Sigmoid colon (tissue), 7 donors: ENCODE results near the gene SRRM2. TPM values are rescaled to one million over a fixed set of nuclear protein-coding genes. Genes with fewer than 3 reads are reported as not detected.
A peak's percentile ranks its signal among the peaks of the same experiment; 100 is the strongest.

Experiments
- DNase-seq: peaks from one replicate; pipeline ENCODE4 v3.0.0-alpha.2; 2019
- H3K27ac ChIP-seq, 4 donors: fragments of 200-600 bp; sonication (generic); one replicate each; pipeline ENCODE4 v1.5.1; 2016 to 2019; ENCODE audit warnings: mild to moderate bottlenecking in 1 of 4
- H3K27me3 ChIP-seq, 3 donors: fragments of 200-600 bp; sonication (generic); one replicate each; pipeline ENCODE4 v1.5.1; 2019; ENCODE audit warnings: mild to moderate bottlenecking in 1 of 3
- H3K36me3 ChIP-seq, 4 donors: fragments of 200-600 bp; sonication (generic); one replicate each; pipeline ENCODE4 v1.5.1; 2016 to 2019
- H3K4me1 ChIP-seq, 4 donors: fragments of 200-600 bp; sonication (generic); one replicate each; pipeline ENCODE4 v1.5.1; 2017 to 2019
- H3K4me3 ChIP-seq, 4 donors: fragments of 200-600 bp; sonication (generic); one replicate each; pipeline ENCODE4 v1.5.1; 2017 to 2019; ENCODE audit warnings: mild to moderate bottlenecking in 2 of 4, moderate library complexity in 1 of 4
- H3K9me3 ChIP-seq, 4 donors: fragments of 200-600 bp in 3 of 4; sonication (generic) in 3 of 4; one replicate each; pipeline versions ENCODE4 v1.5.1 to v1.6.1; 2013 to 2019
- EP300 ChIP-seq, 4 donors: sonication (generic); formaldehyde crosslinking; IDR thresholded peaks; one replicate each; pipeline ENCODE4 v1.6.1; 2017; ENCODE audit warnings: antibody characterized with exemption in 4 of 4
- POLR2A ChIP-seq, 2 donors: fragments of 450-650 bp; IDR thresholded peaks; one replicate each; pipeline ENCODE4 v1.6.1; 2016; ENCODE audit warnings: antibody characterized with exemption in 2 of 2, mild to moderate bottlenecking in 2 of 2, moderate library complexity in 2 of 2
- POLR2AphosphoS5 ChIP-seq, 4 donors: sonication (generic); formaldehyde crosslinking; IDR thresholded peaks; one replicate each; pipeline ENCODE4 v1.6.1; 2017; ENCODE audit warnings: antibody characterized with exemption in 4 of 4
- WGBS, 2 donors: extraction: QIAGEN DNeasy Blood & Tissue Kit; methylation state at CpG; one replicate each; pipeline ENCODE4 v1.1.7; 2013; 5-methylcytosine and 5-hydroxymethylcytosine counted together
- intact Hi-C: fragments of 100-400 bp; cut with DNase I; formaldehyde crosslinking; loops from one replicate; pipeline ENCODE4 v1.15.1; 2023
- polyA plus RNA-seq, 3 donors: library from polyadenylated mRNA; stranded (reverse); fragments of 200-250 nt; gene quantifications; one replicate each; pipeline ENCODE4 v1.2.3, GENCODE V29; 2013
- total RNA-seq, 4 donors: library from RNA; depleted of rRNA; stranded (reverse); fragments of >200 nt; gene quantifications; one replicate each; pipeline ENCODE4 v1.1.0, GENCODE V29; 2016
- TF ChIP-seq, protein P1 (sequence below), 4 experiments: fragments of 450-650 bp in 3 of 4; fragments of 200-600 bp in 1 of 4; IDR thresholded peaks; one replicate each; pipeline ENCODE4 v1.5.1; 2016 to 2019; ENCODE audit warnings: antibody characterized with exemption in 4 of 4, mild to moderate bottlenecking in 3 of 4, moderate library complexity in 2 of 4
- donor health status: healthy with polysubstance abuse.
- donor health status: Bipolar disorder and iron deficiency.
- donor health status: healthy.

The SRRM2 gene
- total and polyA plus RNA-seq, 7 donors, result 66.1 to 826 (median 198) TPM

DNA sequence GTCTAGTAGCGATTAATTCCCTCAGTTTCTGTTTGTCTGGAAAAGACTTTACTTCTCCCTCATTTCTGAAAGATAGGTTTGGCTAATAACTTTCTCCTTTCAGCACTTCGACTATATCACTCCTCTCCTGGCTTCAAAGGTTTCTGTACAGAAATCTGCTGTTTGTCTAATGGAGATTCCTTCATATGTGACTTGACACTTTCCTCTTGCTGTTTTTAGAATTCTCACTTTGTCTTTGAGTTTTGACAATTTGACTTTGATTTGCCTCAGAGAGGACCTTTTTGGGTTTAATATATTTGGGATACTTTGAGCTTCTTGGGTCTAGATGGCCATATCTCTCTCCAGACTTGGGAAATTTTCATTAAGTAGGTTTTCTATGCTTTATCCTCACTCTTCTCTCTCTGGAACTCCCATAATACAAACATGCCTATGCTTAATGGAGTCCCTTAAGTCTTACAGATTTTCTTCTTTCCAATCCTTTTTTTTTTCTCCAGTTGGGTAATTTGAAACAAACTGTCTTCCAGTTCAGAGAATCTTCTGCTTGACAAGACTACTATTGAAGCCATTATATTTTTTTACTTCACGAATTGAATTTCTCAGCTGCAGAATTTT lies 56.8 kb downstream of the SRRM2 start:
- Histone ChIP-seq H3K9me3 (peaks cover 0 to 5% (median 3%) of the 10 kb centered on the region in 4 donors), H3K4me1 (no peaks in the 10 kb centered on the region), H3K4me3 (no peak overlapping the region), H3K27ac (no peak overlapping the region), H3K36me3 (no peaks in the 10 kb centered on the region), H3K27me3 (peaks cover 0 to 12% (median 6%) of the 10 kb centered on the region in 3 donors)
- no peak for DNase-seq
- whole genome bisulfite sequencing, 2 donors, result 81 to 83% methylated on average over 3 of the region's 3 CpGs
- intact Hi-C loops, result no loop called here
- TF ChIP-seq POLR2AphosphoS5 (IDR thresholded peaks at IDR 0.05) (no peak), EP300 (IDR thresholded peaks at IDR 0.05) (no peak)
- TF ChIP-seq, protein P1, sequence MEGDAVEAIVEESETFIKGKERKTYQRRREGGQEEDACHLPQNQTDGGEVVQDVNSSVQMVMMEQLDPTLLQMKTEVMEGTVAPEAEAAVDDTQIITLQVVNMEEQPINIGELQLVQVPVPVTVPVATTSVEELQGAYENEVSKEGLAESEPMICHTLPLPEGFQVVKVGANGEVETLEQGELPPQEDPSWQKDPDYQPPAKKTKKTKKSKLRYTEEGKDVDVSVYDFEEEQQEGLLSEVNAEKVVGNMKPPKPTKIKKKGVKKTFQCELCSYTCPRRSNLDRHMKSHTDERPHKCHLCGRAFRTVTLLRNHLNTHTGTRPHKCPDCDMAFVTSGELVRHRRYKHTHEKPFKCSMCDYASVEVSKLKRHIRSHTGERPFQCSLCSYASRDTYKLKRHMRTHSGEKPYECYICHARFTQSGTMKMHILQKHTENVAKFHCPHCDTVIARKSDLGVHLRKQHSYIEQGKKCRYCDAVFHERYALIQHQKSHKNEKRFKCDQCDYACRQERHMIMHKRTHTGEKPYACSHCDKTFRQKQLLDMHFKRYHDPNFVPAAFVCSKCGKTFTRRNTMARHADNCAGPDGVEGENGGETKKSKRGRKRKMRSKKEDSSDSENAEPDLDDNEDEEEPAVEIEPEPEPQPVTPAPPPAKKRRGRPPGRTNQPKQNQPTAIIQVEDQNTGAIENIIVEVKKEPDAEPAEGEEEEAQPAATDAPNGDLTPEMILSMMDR (IDR thresholded peaks at IDR 0.05), result no peak

DNA sequence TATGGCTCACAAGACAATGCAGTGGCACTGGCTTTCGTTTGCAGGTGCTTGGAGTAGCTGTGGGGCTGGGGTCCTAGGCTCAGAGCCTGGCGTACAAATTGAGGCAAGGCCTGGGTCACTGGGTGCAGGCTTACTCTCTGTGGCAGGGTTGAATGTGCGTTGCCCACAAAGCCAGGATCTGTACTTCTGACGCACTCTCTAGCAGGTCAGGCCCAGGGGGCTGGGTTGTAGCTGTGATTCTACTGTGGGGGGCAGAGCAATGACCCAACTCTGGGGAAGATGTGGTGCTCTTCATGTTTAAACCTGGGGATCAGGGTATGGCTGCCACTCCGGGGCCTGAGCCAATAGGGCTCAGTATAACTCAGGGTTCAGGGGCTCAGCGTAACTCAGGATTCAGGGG lies 58.2 kb downstream of the SRRM2 start:
- WGBS, 2 donors, result 87 to 93% methylated on average over 6 of the region's 6 CpGs
- Histone ChIP-seq H3K4me3 (no peak overlapping the region), H3K27ac (no peak overlapping the region), H3K36me3 (no peaks in the 10 kb centered on the region), H3K4me1 (no peaks in the 10 kb centered on the region), H3K9me3 (no peaks in the 10 kb centered on the region), H3K27me3 (peaks cover 0 to 19% (median 15%) of the 10 kb centered on the region in 3 donors)
- intact Hi-C loops, result no loop called here
- TF ChIP-seq, protein P1 (IDR thresholded peaks at IDR 0.05), result no peak
- no peak for TF ChIP-seq POLR2AphosphoS5 (IDR thresholded peaks at IDR 0.05)
- no peak for TF ChIP-seq EP300 (IDR thresholded peaks at IDR 0.05)
- TF ChIP-seq POLR2A (IDR thresholded peaks at IDR 0.05), result no peak
- DNase-seq, result peak; percentile 12

DNA sequence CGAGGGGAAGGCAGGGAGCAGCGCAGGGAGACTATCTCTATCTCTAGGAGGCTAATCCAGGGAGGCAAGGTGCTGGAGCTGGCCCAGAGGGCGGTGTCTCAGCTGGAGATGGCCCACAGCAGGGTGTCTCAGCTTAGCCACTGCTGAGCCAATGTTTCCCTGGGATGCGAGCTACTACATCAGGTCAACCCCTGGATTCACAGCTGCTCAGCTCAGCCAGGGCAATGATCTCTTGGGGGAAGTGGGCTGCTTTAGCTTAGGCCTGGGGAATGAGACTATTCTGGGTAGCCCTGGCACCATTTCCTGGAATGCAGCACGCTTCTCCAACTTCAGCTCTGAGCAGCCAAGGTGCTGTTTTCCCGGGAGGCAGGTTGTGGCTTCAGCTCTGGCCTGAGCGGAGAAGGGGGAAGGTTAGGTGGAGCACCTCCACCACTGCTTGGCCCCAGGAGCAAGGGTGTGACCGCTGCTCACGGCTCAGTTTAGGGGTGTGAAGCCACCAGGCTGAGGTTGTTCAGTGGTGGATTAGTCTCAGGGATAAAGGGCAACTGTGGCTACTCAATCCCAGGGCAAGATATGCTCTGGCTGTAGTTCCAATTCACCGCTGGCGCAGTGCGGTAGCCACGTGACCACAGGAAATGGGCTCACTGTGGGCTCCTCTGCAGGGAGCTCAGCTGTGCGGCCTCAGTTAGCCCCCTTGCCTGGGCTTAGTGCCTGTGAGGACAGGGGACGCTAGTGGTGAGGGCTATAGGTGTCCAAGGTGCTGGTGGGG lies 59.4 kb downstream of the SRRM2 start:
- H3K36me3 ChIP-seq, result no peaks in the 10 kb centered on the region
- H3K4me3 ChIP-seq, result no peak overlapping the region
- DNase-seq, result peak; percentile 56
- peaks cover 0 to 31% (median 26%) of the 10 kb centered on the region in 3 donors for H3K27me3 ChIP-seq
- 69 to 80% methylated on average over 15 of the region's 15 CpGs for whole genome bisulfite sequencing, 2 donors
- no peak for TF ChIP-seq POLR2AphosphoS5 (IDR thresholded peaks at IDR 0.05)
- no peak for TF ChIP-seq POLR2A (IDR thresholded peaks at IDR 0.05)
- no peak for TF ChIP-seq EP300 (IDR thresholded peaks at IDR 0.05)
- TF ChIP-seq, protein P1 (IDR thresholded peaks at IDR 0.05), result no peak
- H3K4me1 ChIP-seq, result no peaks in the 10 kb centered on the region
- H3K27ac ChIP-seq, result no peak overlapping the region
- intact Hi-C loops, result no loop called here
- no peaks in the 10 kb centered on the region for H3K9me3 ChIP-seq

DNA sequence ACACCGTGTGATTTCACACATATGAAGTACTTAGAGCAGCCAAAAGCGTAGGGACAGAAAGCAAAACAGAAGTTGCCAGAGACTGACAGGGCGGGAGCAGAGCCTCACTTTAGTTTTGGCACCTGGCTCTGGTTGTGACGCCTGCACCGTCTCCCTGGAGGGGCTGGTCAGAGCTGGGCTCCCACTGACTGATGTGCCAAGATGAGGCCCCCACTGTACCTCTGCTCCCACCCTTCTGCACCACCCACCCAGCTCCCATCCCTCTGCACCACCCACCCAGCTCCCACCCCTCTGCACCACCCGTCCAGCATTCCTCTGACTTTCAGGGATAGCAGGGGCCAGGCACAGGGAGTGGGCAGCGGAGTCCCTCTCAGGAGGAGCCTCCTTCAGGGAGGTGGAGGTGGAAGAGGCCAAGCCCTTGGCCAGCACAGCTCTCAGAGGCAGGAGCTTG lies 61.4 kb downstream of the SRRM2 start:
- Histone ChIP-seq H3K4me1 (no peaks in the 10 kb centered on the region), H3K27ac (no peak overlapping the region), H3K27me3 (peaks cover 0 to 41% (median 34%) of the 10 kb centered on the region in 3 donors), H3K4me3 (no peak overlapping the region), H3K36me3 (no peaks in the 10 kb centered on the region), H3K9me3 (no peaks in the 10 kb centered on the region)
- peak; percentile 54 for DNase-seq
- 85 to 87% methylated on average over 7 of the region's 7 CpGs for WGBS, 2 donors
- TF ChIP-seq POLR2A (IDR thresholded peaks at IDR 0.05) (no peak), EP300 (IDR thresholded peaks at IDR 0.05) (no peak), POLR2AphosphoS5 (IDR thresholded peaks at IDR 0.05) (no peak)
- TF ChIP-seq, protein P1 (IDR thresholded peaks at IDR 0.05), result no peak
- intact Hi-C loops, result no loop called here
